HL-60 (cell line): ENCODE measurements around the gene UGT2B10.
"Not testable (repeated sequence)": the region's sequence is repeated elsewhere in the genome, so short reads cannot be mapped to it uniquely, and the experiment has no call there.

Experiments
- DNase-seq, 2 experiments: peaks; one replicate each; pipeline ENCODE4 v3.0.0-alpha.2; 2010 to 2020; ENCODE audit warnings: low read depth in 1 of 2, low spot score in 1 of 2
- H3K27ac ChIP-seq: fragments of 250-450 bp; sonication (Bioruptor Pico); replicated peaks from 2 replicates; pipeline ENCODE4 v1.5.1; 2020; ENCODE audit warnings: mild to moderate bottlenecking, moderate library complexity
- H3K27me3 ChIP-seq: fragments of 250-450 bp; sonication (Bioruptor Pico); 2 replicates; pipeline ENCODE4 v1.5.1; 2021; ENCODE audit warnings: mild to moderate bottlenecking, moderate library complexity; ENCODE audit not compliant: insufficient read depth, poor library complexity, severe bottlenecking
- H3K4me3 ChIP-seq: replicated peaks from 2 replicates; pipeline ENCODE4 v1.5.1; 2011; ENCODE audit warnings: mild to moderate bottlenecking, control low read depth, low read length; ENCODE audit not compliant: insufficient read depth
- GABPA ChIP-seq: IDR thresholded peaks from 2 replicates; pipeline ENCODE4 v1.6.1; 2012; ENCODE audit warnings: low read depth
- POLR2AphosphoS5 ChIP-seq: IDR thresholded peaks from 2 replicates; pipeline ENCODE4 v1.6.1; 2012; ENCODE audit warnings: low read depth
- REST ChIP-seq: IDR thresholded peaks from 2 replicates; pipeline ENCODE4 v1.6.1; 2012; ENCODE audit warnings: low read depth; ENCODE audit not compliant: insufficient replicate concordance
- SPI1 ChIP-seq: IDR thresholded peaks from 2 replicates; pipeline ENCODE4 v1.6.1; 2012; ENCODE audit warnings: low read depth, mild to moderate bottlenecking, borderline replicate concordance
- long read RNA-seq: library from polyadenylated mRNA; unstranded; transcript quantifications from one replicate; pipeline ENCODE4 v2.0.0, GENCODE V29; 2020
- TF ChIP-seq, protein P1 (sequence below): IDR thresholded peaks from one replicate; pipeline ENCODE4 v1.5.1; 2011; ENCODE audit warnings: low read length, control low read depth, inconsistent platforms; ENCODE audit not compliant: insufficient read depth

UGT2B10 gene
- long read RNA-seq, result 0 reads

DNA sequence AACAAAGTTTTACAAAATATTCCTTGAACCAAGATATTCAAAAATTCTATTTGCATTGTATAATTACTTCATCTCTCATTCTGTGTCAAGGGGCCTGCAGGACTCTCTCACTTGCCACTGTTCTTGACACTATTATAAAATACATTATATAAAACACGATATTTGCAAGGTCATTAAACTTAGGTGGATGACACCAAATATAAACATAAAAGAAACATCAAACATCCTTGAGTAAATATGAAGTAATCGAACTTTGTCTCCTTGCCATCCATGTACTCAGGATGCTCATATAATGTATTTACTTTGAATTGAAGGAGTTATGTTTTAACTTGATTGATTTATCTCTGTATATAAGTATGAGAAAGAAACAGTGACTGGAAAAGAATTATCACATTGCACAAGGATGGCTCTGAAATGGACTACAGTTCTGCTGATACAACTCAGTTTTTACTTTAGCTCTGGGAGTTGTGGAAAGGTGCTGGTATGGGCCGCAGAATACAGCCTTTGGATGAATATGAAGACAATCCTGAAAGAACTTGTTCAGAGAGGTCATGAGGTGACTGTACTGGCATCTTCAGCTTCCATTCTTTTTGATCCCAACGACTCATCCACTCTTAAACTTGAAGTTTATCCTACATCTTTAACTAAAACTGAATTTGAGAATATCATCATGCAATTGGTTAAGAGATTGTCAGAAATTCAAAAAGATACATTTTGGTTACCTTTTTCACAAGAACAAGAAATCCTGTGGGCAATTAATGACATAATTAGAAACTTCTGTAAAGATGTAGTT is at the start of gene UGT2B10:
UGT2B10 (plus strand) TSS at position 378 of the 793 bp plus-strand sequence; CDS start at position 404, 26 bp downstream.
- not testable (repeated sequence) for H3K4me3 ChIP-seq, H3K27ac ChIP-seq, DNase-seq, H3K27me3 ChIP-seq

- not testable (repeated sequence) for H3K27me3 ChIP-seq, DNase-seq, H3K4me3 ChIP-seq, H3K27ac ChIP-seq
Observed at GRCh38 chr4:68771836-68772235, 44.0 kb upstream of the UGT2B10 start.

- DNase-seq, result no peak
- Histone ChIP-seq H3K27ac (no peak overlapping the region), H3K4me3 (no peak overlapping the region), H3K27me3 (no peaks in the 10 kb centered on the region)
- TF ChIP-seq, protein P1, sequence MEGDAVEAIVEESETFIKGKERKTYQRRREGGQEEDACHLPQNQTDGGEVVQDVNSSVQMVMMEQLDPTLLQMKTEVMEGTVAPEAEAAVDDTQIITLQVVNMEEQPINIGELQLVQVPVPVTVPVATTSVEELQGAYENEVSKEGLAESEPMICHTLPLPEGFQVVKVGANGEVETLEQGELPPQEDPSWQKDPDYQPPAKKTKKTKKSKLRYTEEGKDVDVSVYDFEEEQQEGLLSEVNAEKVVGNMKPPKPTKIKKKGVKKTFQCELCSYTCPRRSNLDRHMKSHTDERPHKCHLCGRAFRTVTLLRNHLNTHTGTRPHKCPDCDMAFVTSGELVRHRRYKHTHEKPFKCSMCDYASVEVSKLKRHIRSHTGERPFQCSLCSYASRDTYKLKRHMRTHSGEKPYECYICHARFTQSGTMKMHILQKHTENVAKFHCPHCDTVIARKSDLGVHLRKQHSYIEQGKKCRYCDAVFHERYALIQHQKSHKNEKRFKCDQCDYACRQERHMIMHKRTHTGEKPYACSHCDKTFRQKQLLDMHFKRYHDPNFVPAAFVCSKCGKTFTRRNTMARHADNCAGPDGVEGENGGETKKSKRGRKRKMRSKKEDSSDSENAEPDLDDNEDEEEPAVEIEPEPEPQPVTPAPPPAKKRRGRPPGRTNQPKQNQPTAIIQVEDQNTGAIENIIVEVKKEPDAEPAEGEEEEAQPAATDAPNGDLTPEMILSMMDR, result no peak
- TF ChIP-seq REST, result no peak
- TF ChIP-seq POLR2AphosphoS5, result no peak
- no peak for TF ChIP-seq GABPA
- no peak for TF ChIP-seq SPI1
Observed at GRCh38 chr4:68773699-68774098, 42.1 kb upstream of the UGT2B10 start.

DNA sequence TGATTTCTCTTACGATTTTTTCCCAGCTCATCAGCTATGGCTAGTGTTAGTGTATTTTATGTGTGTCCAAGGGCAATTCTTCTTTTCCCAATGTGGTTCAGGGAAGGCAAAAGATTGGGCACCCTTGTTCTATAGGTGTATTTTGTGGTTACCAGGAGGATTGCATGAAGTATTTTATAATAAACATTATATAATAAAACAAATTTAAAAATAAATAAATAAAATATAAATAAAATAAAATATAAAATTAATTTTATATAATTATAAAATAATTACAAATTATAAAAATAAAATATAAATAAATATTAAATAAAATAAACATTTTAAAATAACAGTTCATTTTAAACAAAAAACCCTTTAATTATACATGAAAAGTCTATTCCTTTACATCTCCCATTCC is 35.6 kb upstream of the UGT2B10 start:
- TF ChIP-seq REST (no peak), POLR2AphosphoS5 (no peak)
- TF ChIP-seq, protein P1, result no peak
- Histone ChIP-seq H3K27me3 (no peaks in the 10 kb centered on the region), H3K4me3 (no peak overlapping the region), H3K27ac (no peak overlapping the region)
- no peak for DNase-seq

- TF ChIP-seq REST (no peak), GABPA (no peak), POLR2AphosphoS5 (no peak), SPI1 (no peak)
- TF ChIP-seq, protein P1, result no peak
- H3K4me3 ChIP-seq, result no peak overlapping the region
- no peaks in the 10 kb centered on the region for H3K27me3 ChIP-seq
- DNase-seq, result no peak
- no peak overlapping the region for H3K27ac ChIP-seq
Observed at GRCh38 chr4:68797048-68797447, 18.7 kb upstream of the UGT2B10 start.
